Thyroid gland (tissue), 4 donors: ENCODE results near the gene SLC36A2. TPM values are rescaled to one million over a fixed set of nuclear protein-coding genes. Genes with fewer than 3 reads are reported as not detected.
A peak's percentile ranks its signal among the peaks of the same experiment; 100 is the strongest.

Experiments used
- DNase-seq, 2 donors: peaks; one replicate each; pipeline ENCODE4 v3.0.0-alpha.2; 2019
- H3K27ac ChIP-seq, 3 donors: fragments of 200-600 bp; sonication (generic); 1 replicate in 2 of 3; 2 replicates in 1 of 3; pipeline ENCODE4 v1.5.1; 2016 to 2019; ENCODE audit warnings: mild to moderate bottlenecking in 1 of 3, moderate library complexity in 1 of 3
- H3K27me3 ChIP-seq: fragments of 200-600 bp; sonication (generic); one replicate; pipeline ENCODE4 v1.5.1; 2019
- H3K36me3 ChIP-seq, 2 donors: fragments of 200-600 bp; sonication (generic); one replicate each; pipeline ENCODE4 v1.5.1; 2016 to 2019
- H3K4me1 ChIP-seq, 2 donors: fragments of 200-600 bp; sonication (generic); one replicate each; pipeline ENCODE4 v1.5.1; 2017 to 2019
- H3K4me3 ChIP-seq, 3 donors: fragments of 200-600 bp; sonication (generic); replicated peaks in 1 of 3; 1 replicate in 2 of 3; 2 replicates in 1 of 3; pipeline ENCODE4 v1.5.1; 2016; ENCODE audit warnings: mild to moderate bottlenecking in 1 of 3
- H3K9me3 ChIP-seq: fragments of 200-600 bp; sonication (generic); one replicate; pipeline ENCODE4 v1.5.1; 2017
- POLR2A ChIP-seq, 2 donors: fragments of 450-650 bp; IDR thresholded peaks; one replicate each; pipeline ENCODE4 v1.6.1; 2017; ENCODE audit warnings: antibody characterized with exemption in 2 of 2, mild to moderate bottlenecking in 2 of 2, moderate library complexity in 1 of 2
- WGBS, 2 donors: methylation state at CpG; one replicate each; pipeline ENCODE4 v1.1.5; 2017; 5-methylcytosine and 5-hydroxymethylcytosine counted together
- intact Hi-C: fragments of 100-400 bp; cut with DNase I; formaldehyde crosslinking; loops from one replicate; pipeline ENCODE4 v1.15.1; 2023
- total RNA-seq, 4 donors: library from RNA; depleted of rRNA; stranded (reverse); fragments of >200 nt; gene quantifications; one replicate each; pipeline ENCODE4 v1.2.3, GENCODE V29; 2016
- TF ChIP-seq, protein P1 (sequence below), 6 experiments: fragments of 200-600 bp in 3 of 6; fragments of 450-650 bp in 3 of 6; sonication (generic) in 3 of 6; IDR thresholded peaks; one replicate each; pipeline ENCODE4 v1.5.1; 2016 to 2019; ENCODE audit warnings: antibody characterized with exemption in 6 of 6, mild to moderate bottlenecking in 2 of 6, inconsistent platforms in 1 of 6, moderate library complexity in 1 of 6

The SLC36A2 gene
- total RNA-seq, 4 donors from 2014 or later, result not detected

DNA sequence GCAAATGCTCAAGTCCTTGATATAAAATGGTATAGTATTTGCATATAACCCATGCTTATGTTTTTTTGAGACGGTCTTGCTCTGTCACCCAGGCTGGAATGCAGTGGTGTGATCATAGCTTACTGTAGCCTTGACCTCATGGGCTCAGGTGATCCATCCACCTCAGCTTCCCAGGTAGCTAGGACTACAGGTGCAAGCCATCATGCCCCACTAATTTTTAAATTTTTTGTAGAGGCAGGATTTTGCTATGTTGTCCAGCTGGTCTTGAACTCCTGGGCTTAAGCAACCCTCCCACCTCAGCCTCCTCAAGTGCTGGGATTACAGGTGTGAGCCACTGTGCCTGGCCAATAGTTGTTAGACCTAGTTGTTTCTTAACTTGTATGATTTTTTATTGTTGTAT lies 61.1 kb downstream of the SLC36A2 start:
- Histone ChIP-seq H3K27me3 (no peaks in the 10 kb centered on the region), H3K36me3 (no peaks in the 10 kb centered on the region), H3K4me1 (peaks cover 0 to 3% of the 10 kb centered on the region in 2 donors), H3K27ac (peak overlapping the region in 1 of 3 donors; percentile 30), H3K9me3 (no peaks in the 10 kb centered on the region), H3K4me3 (no peak overlapping the region)
- 60 to 61% methylated on average over 1 of the region's 1 CpG for WGBS, 2 donors
- TF ChIP-seq POLR2A (IDR thresholded peaks at IDR 0.05), result no peak
- TF ChIP-seq, protein P1, sequence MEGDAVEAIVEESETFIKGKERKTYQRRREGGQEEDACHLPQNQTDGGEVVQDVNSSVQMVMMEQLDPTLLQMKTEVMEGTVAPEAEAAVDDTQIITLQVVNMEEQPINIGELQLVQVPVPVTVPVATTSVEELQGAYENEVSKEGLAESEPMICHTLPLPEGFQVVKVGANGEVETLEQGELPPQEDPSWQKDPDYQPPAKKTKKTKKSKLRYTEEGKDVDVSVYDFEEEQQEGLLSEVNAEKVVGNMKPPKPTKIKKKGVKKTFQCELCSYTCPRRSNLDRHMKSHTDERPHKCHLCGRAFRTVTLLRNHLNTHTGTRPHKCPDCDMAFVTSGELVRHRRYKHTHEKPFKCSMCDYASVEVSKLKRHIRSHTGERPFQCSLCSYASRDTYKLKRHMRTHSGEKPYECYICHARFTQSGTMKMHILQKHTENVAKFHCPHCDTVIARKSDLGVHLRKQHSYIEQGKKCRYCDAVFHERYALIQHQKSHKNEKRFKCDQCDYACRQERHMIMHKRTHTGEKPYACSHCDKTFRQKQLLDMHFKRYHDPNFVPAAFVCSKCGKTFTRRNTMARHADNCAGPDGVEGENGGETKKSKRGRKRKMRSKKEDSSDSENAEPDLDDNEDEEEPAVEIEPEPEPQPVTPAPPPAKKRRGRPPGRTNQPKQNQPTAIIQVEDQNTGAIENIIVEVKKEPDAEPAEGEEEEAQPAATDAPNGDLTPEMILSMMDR (IDR thresholded peaks at IDR 0.05), result no peak
- intact Hi-C loops, result no loop called here
- DNase-seq, result peak in 1 of 2 donors; percentile 20

DNA sequence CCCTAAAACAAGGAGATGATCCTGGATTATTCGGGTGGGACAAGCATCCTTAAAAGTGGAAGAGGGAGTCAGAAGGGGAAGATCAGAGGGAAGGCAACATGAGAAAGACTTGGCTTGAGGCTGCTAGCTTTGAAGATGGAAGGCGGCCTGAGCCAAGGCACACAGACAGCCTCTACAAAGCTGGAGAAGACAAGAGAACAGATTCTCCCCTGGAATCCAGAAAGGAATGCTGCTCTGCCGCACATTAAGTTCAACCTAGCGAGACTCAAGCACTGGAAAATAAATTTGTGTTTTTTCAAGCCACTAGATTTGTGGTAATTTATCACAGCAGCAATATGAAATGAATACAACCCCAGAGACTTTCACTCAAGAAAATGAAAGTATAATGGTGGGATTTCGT lies 61.7 kb downstream of the SLC36A2 start:
- H3K4me1 ChIP-seq, result peaks cover 0 to 3% of the 10 kb centered on the region in 2 donors
- H3K36me3 ChIP-seq, result no peaks in the 10 kb centered on the region
- H3K27me3 ChIP-seq, result no peaks in the 10 kb centered on the region
- TF ChIP-seq, protein P1 (IDR thresholded peaks at IDR 0.05), result no peak
- TF ChIP-seq POLR2A (IDR thresholded peaks at IDR 0.05), result no peak
- H3K4me3 ChIP-seq, result no peak overlapping the region
- peak; percentile 12 to 52 for DNase-seq
- 41 to 42% methylated on average over 5 of the region's 5 CpGs for WGBS, 2 donors
- intact Hi-C loops, result no loop called here
- no peaks in the 10 kb centered on the region for H3K9me3 ChIP-seq
- peak overlapping the region in 1 of 3 donors; percentile 30 for H3K27ac ChIP-seq

DNA sequence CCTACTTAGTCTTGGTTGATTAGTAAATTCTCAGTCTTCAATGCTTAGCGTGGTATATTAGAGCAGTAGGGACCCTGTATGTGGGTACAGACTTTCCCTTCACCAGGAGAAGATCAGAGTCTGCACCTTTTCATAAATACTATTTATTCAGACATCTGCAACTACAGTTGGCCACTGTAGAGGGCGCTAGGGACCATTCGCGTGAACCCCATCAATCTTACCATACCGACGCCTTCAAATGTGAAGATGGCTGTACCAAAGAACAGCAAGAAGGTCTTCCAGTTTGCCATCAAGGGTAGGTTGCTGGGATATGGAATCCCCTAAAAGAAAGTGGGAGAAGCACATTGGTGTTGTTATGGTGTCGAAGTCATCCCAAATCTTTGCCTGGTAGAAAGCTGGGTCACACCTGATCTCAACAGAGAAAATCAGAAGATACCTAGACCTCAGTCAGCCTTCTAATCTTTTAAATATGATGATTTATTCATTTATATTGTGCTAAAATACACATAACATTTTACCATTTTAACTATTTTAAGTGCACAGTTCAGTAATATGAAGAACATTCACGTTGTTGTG lies 62.9 kb downstream of the SLC36A2 start:
- 51 to 55% methylated on average over 8 of the region's 8 CpGs for WGBS, 2 donors
- Histone ChIP-seq H3K4me1 (peaks cover 0 to 3% of the 10 kb centered on the region in 2 donors), H3K9me3 (no peaks in the 10 kb centered on the region), H3K27ac (no peak overlapping the region), H3K4me3 (no peak overlapping the region), H3K27me3 (no peaks in the 10 kb centered on the region), H3K36me3 (no peaks in the 10 kb centered on the region)
- intact Hi-C loops, result no loop called here
- TF ChIP-seq, protein P1 (IDR thresholded peaks at IDR 0.05), result no peak
- TF ChIP-seq POLR2A (IDR thresholded peaks at IDR 0.05), result no peak
- no peak for DNase-seq

DNA sequence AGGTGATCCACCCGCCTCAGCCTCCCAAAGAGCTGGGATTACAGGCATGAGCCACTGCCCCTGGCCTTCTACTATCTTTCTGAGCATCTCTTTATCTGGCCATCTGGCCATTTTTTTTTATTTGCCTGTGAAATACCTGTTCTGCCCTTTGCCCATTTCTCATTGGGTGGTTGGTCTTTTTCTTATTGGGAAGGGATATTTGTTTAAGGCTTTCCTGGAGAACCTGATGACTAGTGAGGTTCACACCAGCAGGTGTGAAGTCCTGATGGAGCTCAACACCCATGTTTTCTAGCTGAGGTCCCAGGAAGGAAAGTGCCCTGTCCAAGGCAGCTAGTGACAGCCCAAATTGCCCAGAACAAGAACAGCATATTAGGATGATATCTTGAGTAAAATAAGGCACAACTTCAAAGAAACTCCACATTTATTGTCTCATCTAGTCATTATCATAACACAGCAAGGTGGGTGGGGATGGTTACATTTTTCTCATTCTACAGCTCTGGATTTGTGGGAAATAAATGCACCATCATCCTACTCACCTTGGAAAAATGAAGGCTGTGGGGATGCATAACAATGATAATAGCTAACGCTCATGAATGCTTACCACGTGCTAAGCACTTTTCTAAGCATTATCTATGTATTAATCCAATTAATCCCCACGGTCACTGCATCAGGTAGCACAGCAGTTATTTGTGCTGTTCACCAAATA lies 64.1 kb downstream of the SLC36A2 start:
- Histone ChIP-seq H3K27me3 (no peaks in the 10 kb centered on the region), H3K27ac (no peak overlapping the region), H3K36me3 (no peaks in the 10 kb centered on the region), H3K4me1 (peaks cover 0 to 3% of the 10 kb centered on the region in 2 donors), H3K4me3 (no peak overlapping the region), H3K9me3 (no peaks in the 10 kb centered on the region)
- no peak for DNase-seq
- TF ChIP-seq, protein P1 (IDR thresholded peaks at IDR 0.05), result no peak
- no peak for TF ChIP-seq POLR2A (IDR thresholded peaks at IDR 0.05)
- intact Hi-C loops, result no loop called here
- 86 to 97% methylated on average over 4 of the region's 4 CpGs for WGBS, 2 donors

DNA sequence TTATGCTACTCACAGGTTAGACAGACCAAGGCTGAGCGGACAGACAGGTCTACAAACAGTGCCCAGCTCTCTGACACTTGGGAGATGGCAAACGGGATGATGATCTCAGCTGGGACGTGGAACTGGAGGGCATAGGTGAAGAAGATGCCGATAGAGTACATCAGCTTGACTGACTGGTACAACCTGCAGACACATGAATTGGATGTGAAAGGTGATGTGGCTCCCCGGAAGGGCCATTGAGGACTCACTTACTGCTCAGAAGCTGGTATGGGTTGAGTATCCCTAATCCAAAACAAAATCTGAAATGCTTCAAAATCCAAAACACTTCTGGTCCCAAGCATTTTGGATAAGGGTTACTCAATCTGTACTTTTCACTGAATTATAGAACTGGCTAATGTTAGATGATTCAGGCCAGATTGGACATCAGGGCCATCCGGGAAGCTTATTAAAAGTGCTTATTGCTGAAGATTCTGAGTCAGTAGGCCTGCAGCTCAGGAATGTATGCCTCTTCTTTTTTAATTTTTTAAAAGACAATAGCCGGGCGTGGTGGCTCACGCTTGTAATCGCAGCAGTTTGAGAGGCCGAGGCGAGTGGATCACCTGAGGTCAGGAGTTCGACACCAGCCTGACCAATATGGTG lies 66.2 kb downstream of the SLC36A2 start:
- Histone ChIP-seq H3K36me3 (no peaks in the 10 kb centered on the region), H3K27me3 (no peaks in the 10 kb centered on the region), H3K4me3 (no peak overlapping the region), H3K27ac (no peak overlapping the region), H3K4me1 (peaks cover 0 to 2% of the 10 kb centered on the region in 2 donors), H3K9me3 (no peaks in the 10 kb centered on the region)
- no peak for DNase-seq
- intact Hi-C loops, result no loop called here
- TF ChIP-seq POLR2A (IDR thresholded peaks at IDR 0.05), result no peak
- TF ChIP-seq, protein P1 (IDR thresholded peaks at IDR 0.05), result no peak
- WGBS, 2 donors, result 96% methylated on average over 13 of the region's 13 CpGs
